Spleen (tissue), 11 donors: ENCODE measurements around the gene GSG1L2. TPM values are rescaled to one million over a fixed set of nuclear protein-coding genes. Genes with fewer than 3 reads are reported as not detected.

Experiments used
- DNase-seq: peaks from one replicate; pipeline ENCODE4 v3.0.0-alpha.2; 2020
- H3K27ac ChIP-seq, 8 donors: fragments of 200-600 bp; sonication (generic) in 7 of 8; 1 replicate in 4 of 8; 2 replicates in 4 of 8; pipeline versions ENCODE4 v1.5.0 to v1.8.0; 2016 to 2021; ENCODE audit warnings: inconsistent platforms in 4 of 8, mild to moderate bottlenecking in 4 of 8, moderate library complexity in 1 of 8
- H3K27me3 ChIP-seq, 7 donors: fragments of 200-600 bp; sonication (generic) in 6 of 7; replicated peaks in 1 of 7; 1 replicate in 4 of 7; 2 replicates in 3 of 7; pipeline versions ENCODE4 v1.5.0 to v1.8.0; 2016 to 2021; ENCODE audit warnings: inconsistent platforms in 3 of 7, mild to moderate bottlenecking in 1 of 7
- H3K36me3 ChIP-seq, 6 donors: fragments of 200-600 bp; sonication (generic) in 5 of 6; 1 replicate in 4 of 6; 2 replicates in 2 of 6; pipeline versions ENCODE4 v1.5.0 to v1.8.0; 2016 to 2021; ENCODE audit warnings: inconsistent platforms in 2 of 6
- H3K4me1 ChIP-seq, 6 donors: fragments of 200-600 bp; sonication (generic) in 5 of 6; 1 replicate in 3 of 6; 2 replicates in 3 of 6; pipeline versions ENCODE4 v1.5.0 to v1.8.0; 2016 to 2021; ENCODE audit warnings: inconsistent platforms in 3 of 6
- H3K4me3 ChIP-seq, 8 donors: fragments of 200-600 bp; sonication (generic) in 7 of 8; 1 replicate in 4 of 8; 2 replicates in 4 of 8; pipeline versions ENCODE4 v1.5.0 to v1.8.0; 2016 to 2021; ENCODE audit warnings: inconsistent platforms in 4 of 8, mild to moderate bottlenecking in 4 of 8, moderate library complexity in 2 of 8
- H3K9me3 ChIP-seq, 8 donors: fragments of 200-600 bp; sonication (generic) in 7 of 8; 1 replicate in 4 of 8; 2 replicates in 4 of 8; pipeline versions ENCODE4 v1.5.0 to v1.8.0; 2016 to 2021; ENCODE audit warnings: inconsistent platforms in 4 of 8
- CTCF ChIP-seq, 11 experiments: fragments of 200-600 bp in 7 of 11; fragments of 450-650 bp in 4 of 11; sonication (generic) in 4 of 11; IDR thresholded peaks in 8 of 11; conservative IDR thresholded peaks in 3 of 11; 1 replicate in 7 of 11; 2 replicates in 4 of 11; pipeline versions ENCODE4 v1.4.0 to v1.8.0; 2016 to 2021; ENCODE audit warnings: antibody characterized with exemption in 11 of 11, inconsistent platforms in 4 of 11, mild to moderate bottlenecking in 1 of 11
- POLR2A ChIP-seq, 3 donors: fragments of 450-650 bp; IDR thresholded peaks; one replicate each; pipeline ENCODE4 v1.5.1; 2017; ENCODE audit warnings: antibody characterized with exemption in 3 of 3, mild to moderate bottlenecking in 1 of 3
- POLR2AphosphoS5 ChIP-seq, 3 donors: sonication (generic); formaldehyde crosslinking; IDR thresholded peaks; one replicate each; pipeline ENCODE4 v1.5.1; 2017; ENCODE audit warnings: antibody characterized with exemption in 3 of 3
- WGBS, 5 donors: extraction: QIAGEN DNeasy Blood & Tissue Kit in 3 of 5; methylation state at CpG; one replicate each; pipeline versions ENCODE4 v1.1.5 to v1.1.7; 2013 to 2018; 5-methylcytosine and 5-hydroxymethylcytosine counted together
- intact Hi-C: fragments of 100-400 bp; cut with DNase I; formaldehyde crosslinking; loops from one replicate; pipeline ENCODE4 v1.15.0; 2023; ENCODE audit warnings: low total_unique reads
- polyA plus RNA-seq, 3 donors: library from polyadenylated mRNA; stranded (reverse); fragments of 200-250 nt; gene quantifications; one replicate each; pipeline ENCODE4 v1.2.1, GENCODE V29; 2013
- total RNA-seq, 7 donors: library from RNA; depleted of rRNA in 3 of 7; stranded (reverse); fragments of >200 nt in 3 of 7; fragmentation: NEBNext Ultra II Directional in 4 of 7; extraction: Animal tissue kit (Norgen Biotek cat#: 25700) in 4 of 7; gene quantifications; one replicate each; pipeline versions ENCODE4 v1.1.0 to v1.2.1, GENCODE V29; 2016 to 2021
- donor health status: healthy with polysubstance abuse.
- donor health status: DM: no; HTN: no; CAD: no; lungs with moderate emphysema.
- donor health status: DM: no; HTN: no; CAD: no.
- donor health status: Bipolar disorder and iron deficiency.
- donor health status: healthy.
- donor health status: DM: no; HTN: no; CAD: no.
- donor health status: DM: yes; HTN: yes; CAD: no.

GSG1L2 gene
- total and polyA plus RNA-seq, 10 donors: not detected

- Histone ChIP-seq H3K9me3 (peaks cover 0 to 17% (median 5%) of the 10 kb centered on the region in 8 donors), H3K27ac (no peak overlapping the region), H3K4me3 (no peak overlapping the region), H3K4me1 (no peaks in the 10 kb centered on the region), H3K36me3 (no peaks in the 10 kb centered on the region), H3K27me3 (peaks cover 0 to 31% (median 0%) of the 10 kb centered on the region in 7 donors)
- intact Hi-C loops: no loop called here
- TF ChIP-seq POLR2AphosphoS5 (IDR thresholded peaks at IDR 0.05) (no peak), POLR2A (IDR thresholded peaks at IDR 0.05) (no peak), CTCF (IDR thresholded peaks at IDR 0.05 in 8 of 11, conservative IDR thresholded peaks at IDR 0.05 in 3 of 11) (no peak)
- WGBS, 5 donors: 52 to 66% (median 59%) methylated on average over 4 of the region's 4 CpGs
- no peak for DNase-seq
These were observed 19.2 kb downstream of the GSG1L2 start for GRCh38 chr17:9802697-9803096.

GRCh38 chr17:9802294-9802693 is 19.6 kb downstream of the GSG1L2 start:
- Histone ChIP-seq H3K36me3 (no peaks in the 10 kb centered on the region), H3K9me3 (peaks cover 0 to 17% (median 5%) of the 10 kb centered on the region in 8 donors), H3K4me1 (no peaks in the 10 kb centered on the region), H3K4me3 (no peak overlapping the region), H3K27ac (no peak overlapping the region), H3K27me3 (peaks cover 0 to 31% (median 0%) of the 10 kb centered on the region in 7 donors)
- WGBS, 5 donors: 70 to 78% (median 72%) methylated on average over 4 to 13 of the region's 13 CpGs
- intact Hi-C loops: no loop called here
- DNase-seq: no peak
- no peak for TF ChIP-seq POLR2A (IDR thresholded peaks at IDR 0.05)
- TF ChIP-seq POLR2AphosphoS5 (IDR thresholded peaks at IDR 0.05): no peak
- TF ChIP-seq CTCF (IDR thresholded peaks at IDR 0.05 in 8 of 11, conservative IDR thresholded peaks at IDR 0.05 in 3 of 11): no peak

DNA sequence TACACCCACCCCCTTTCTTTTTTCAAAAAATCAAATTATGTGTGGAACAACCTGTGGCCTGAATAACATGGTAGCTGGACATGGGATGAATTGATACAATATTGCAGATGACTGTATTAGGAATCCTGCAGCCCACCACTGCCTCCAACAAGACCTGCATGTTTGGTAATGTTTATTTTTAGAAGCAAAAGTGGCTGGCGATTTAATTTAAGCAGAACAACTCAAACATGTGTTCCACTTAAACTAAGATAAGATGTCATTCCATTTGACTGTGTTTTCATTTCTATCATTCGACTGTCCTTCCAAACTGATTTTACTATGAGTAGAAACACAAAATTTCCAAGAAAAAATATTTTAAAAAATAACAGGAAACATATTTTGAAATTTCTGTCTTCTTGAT is 20.4 kb downstream of the GSG1L2 start:
- Histone ChIP-seq H3K27ac (no peak overlapping the region), H3K36me3 (no peaks in the 10 kb centered on the region), H3K9me3 (peaks cover 0 to 17% (median 5%) of the 10 kb centered on the region in 8 donors), H3K27me3 (peaks cover 0 to 31% (median 0%) of the 10 kb centered on the region in 7 donors), H3K4me3 (no peak overlapping the region), H3K4me1 (no peaks in the 10 kb centered on the region)
- no peak for DNase-seq
- TF ChIP-seq CTCF (IDR thresholded peaks at IDR 0.05 in 8 of 11, conservative IDR thresholded peaks at IDR 0.05 in 3 of 11) (no peak), POLR2A (IDR thresholded peaks at IDR 0.05) (no peak), POLR2AphosphoS5 (IDR thresholded peaks at IDR 0.05) (no peak)
- intact Hi-C loops: no loop called here
- 60 to 70% (median 63%) methylated on average over 2 of the region's 2 CpGs for WGBS, 5 donors

DNA sequence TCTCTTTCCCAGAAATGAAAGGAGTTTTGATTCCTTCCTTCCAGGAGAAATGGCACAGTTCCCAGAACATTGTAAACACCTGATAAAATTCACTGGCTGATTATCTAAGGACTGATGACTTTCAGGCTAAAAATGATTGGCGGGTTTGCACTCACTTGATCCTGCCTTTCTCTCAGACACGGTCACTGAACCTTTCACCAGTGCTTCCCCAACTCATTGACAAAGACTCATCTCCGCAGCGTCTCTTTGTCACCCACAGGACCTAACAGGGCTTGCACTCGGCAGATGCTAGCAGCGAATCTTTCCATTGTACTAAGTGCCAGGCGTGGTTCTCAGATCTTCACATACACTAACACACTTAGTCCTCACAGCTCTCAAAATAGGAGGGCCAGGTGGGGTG is 23.2 kb downstream of the GSG1L2 start:
- intact Hi-C loops: no loop called here
- Histone ChIP-seq H3K4me3 (no peak overlapping the region), H3K4me1 (no peaks in the 10 kb centered on the region), H3K9me3 (peaks cover 0 to under 1% (median 0%) of the 10 kb centered on the region in 8 donors), H3K36me3 (no peaks in the 10 kb centered on the region), H3K27ac (no peak overlapping the region), H3K27me3 (peaks cover 0 to 31% (median 0%) of the 10 kb centered on the region in 7 donors)
- TF ChIP-seq POLR2A (IDR thresholded peaks at IDR 0.05): no peak
- TF ChIP-seq CTCF (IDR thresholded peaks at IDR 0.05 in 8 of 11, conservative IDR thresholded peaks at IDR 0.05 in 3 of 11): no peak
- TF ChIP-seq POLR2AphosphoS5 (IDR thresholded peaks at IDR 0.05): no peak
- no peak for DNase-seq
- WGBS, 5 donors: 90 to 95% (median 92%) methylated on average over 7 of the region's 7 CpGs
